ENCODE data around the gene HOXD13.

DNA sequence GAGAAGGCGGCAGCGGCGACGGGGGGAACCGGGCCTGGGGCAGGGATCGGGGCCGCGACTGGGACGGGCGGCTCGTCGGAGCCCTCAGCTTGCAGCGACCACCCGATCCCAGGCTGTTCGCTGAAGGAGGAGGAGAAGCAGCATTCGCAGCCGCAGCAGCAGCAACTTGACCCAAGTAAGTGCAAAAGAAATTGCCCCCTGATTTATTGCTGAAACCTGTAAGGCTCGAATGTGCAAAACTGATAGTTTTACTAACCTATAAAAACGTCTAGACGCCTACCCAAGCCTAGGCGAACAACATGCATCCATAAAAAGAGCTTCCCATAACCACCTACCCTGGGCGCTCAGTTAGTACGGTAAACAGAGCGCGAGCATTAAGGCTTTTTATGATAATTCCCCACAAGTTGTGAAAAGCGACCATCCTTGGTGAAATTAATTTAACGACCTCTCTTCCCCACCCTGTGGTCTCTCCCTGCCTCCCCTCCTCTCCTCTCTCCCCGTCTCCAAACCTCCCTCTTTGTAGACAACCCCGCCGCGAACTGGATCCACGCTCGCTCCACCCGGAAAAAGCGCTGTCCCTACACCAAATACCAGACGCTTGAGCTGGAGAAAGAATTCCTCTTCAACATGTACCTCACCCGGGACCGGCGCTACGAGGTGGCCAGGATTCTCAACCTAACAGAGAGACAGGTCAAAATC, 31.0 kb downstream of the HOXD13 start:
- no peak for TF ChIP-seq CBX5 (IDR thresholded peaks at IDR 0.05; ENCODE audit: low read depth, low read length)
- no peak for TF ChIP-seq JUN (IDR thresholded peaks at IDR 0.05; ENCODE audit: low read depth, low read length)
- TF ChIP-seq, protein P1, sequence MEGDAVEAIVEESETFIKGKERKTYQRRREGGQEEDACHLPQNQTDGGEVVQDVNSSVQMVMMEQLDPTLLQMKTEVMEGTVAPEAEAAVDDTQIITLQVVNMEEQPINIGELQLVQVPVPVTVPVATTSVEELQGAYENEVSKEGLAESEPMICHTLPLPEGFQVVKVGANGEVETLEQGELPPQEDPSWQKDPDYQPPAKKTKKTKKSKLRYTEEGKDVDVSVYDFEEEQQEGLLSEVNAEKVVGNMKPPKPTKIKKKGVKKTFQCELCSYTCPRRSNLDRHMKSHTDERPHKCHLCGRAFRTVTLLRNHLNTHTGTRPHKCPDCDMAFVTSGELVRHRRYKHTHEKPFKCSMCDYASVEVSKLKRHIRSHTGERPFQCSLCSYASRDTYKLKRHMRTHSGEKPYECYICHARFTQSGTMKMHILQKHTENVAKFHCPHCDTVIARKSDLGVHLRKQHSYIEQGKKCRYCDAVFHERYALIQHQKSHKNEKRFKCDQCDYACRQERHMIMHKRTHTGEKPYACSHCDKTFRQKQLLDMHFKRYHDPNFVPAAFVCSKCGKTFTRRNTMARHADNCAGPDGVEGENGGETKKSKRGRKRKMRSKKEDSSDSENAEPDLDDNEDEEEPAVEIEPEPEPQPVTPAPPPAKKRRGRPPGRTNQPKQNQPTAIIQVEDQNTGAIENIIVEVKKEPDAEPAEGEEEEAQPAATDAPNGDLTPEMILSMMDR (IDR thresholded peaks at IDR 0.05; ENCODE audit: control extremely low read depth in 1 of 3, insufficient read depth in 1 of 3, low read depth in 1 of 3, low read length in 3 of 3), result no peak
- TF ChIP-seq, protein P2, sequence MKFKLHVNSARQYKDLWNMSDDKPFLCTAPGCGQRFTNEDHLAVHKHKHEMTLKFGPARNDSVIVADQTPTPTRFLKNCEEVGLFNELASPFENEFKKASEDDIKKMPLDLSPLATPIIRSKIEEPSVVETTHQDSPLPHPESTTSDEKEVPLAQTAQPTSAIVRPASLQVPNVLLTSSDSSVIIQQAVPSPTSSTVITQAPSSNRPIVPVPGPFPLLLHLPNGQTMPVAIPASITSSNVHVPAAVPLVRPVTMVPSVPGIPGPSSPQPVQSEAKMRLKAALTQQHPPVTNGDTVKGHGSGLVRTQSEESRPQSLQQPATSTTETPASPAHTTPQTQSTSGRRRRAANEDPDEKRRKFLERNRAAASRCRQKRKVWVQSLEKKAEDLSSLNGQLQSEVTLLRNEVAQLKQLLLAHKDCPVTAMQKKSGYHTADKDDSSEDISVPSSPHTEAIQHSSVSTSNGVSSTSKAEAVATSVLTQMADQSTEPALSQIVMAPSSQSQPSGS (IDR thresholded peaks at IDR 0.05; ENCODE audit: low read length), result no peak

All from H1 (cell line).